ENCODE results near the gene ZBTB45. TPM values are rescaled to one million over a fixed set of nuclear protein-coding genes. Genes with fewer than 3 reads are reported as not detected.

ZBTB45 gene
- total RNA-seq, 4 donors from 2014 or later, result 9.8 to 16.5 (median 12.6) TPM

DNA sequence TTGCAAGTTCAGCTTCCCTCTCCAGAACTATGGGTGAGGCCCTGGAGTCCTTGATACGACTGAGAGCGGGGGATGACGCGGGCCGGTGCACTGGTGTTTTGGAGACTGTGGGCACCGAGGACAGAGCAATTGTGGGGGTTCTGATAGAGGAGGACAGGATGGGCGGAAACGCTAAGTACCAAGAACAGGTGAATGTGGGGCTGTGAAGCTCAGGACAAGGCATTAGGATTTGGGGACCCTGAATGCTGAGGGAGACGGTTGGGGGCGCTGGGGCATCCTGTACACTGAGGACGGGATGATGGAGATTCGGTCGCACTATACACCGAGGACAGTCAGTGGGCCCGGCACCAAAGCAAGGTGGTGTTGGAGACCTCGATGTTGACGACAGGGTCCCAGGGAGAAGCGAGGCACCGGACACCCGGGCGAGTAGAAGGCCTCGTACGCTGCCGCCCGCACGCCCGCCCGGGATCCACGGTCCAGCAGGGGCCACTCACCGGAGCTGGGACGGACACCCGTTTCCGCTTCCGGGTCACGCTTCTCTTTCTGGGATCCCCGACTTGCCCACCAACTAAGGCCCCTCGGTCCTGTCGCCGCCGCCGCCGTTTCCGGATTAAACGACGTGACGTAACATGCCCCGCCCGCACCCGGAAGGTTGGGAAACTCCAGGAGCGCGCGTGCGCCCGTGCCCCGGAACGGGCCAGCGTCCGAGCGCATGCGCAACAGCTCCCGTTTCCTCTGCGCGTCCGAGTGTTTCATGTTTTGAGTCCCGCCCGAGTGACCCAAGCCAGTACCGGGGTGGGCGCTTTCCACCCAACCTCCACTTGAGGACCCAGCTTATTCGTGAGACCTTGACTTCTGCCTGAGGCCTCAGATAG is 35.1 kb upstream of the ZBTB45 start, which contains the start of gene CHMP2A:
TSS of gene CHMP2A (minus strand) at position 612 of the 875 bp plus-strand sequence. CDS start 893 bp downstream, outside the sequence.
- Histone ChIP-seq H3K36me3 (peaks cover 4 to 54% (median 19%) of the 10 kb centered on the region in 3 donors), H3K4me1 (peaks cover 5 to 54% (median 38%) of the 10 kb centered on the region in 4 donors), H3K9me3 (no peaks in the 10 kb centered on the region), H3K27me3 (no peaks in the 10 kb centered on the region), H3K27ac (peak within 1 kb of the TSS; percentile 80 to 100 (median 96)), H3K4me3 (peak within 1 kb of the TSS; percentile 66 to 80 (median 75))
- peak; percentile 97 to 98 for DNase-seq (ENCODE audit: low spot score in 2 of 2)
- WGBS, 2 donors, result 1 to 3% methylated on average over 58 to 66 of the region's 69 CpGs
- TF ChIP-seq POLR2A (IDR thresholded peaks at IDR 0.05) (peak; percentile 43 to 73), EP300 (IDR thresholded peaks at IDR 0.05) (peak; percentile 91 to 96)
- TF ChIP-seq, protein P1, sequence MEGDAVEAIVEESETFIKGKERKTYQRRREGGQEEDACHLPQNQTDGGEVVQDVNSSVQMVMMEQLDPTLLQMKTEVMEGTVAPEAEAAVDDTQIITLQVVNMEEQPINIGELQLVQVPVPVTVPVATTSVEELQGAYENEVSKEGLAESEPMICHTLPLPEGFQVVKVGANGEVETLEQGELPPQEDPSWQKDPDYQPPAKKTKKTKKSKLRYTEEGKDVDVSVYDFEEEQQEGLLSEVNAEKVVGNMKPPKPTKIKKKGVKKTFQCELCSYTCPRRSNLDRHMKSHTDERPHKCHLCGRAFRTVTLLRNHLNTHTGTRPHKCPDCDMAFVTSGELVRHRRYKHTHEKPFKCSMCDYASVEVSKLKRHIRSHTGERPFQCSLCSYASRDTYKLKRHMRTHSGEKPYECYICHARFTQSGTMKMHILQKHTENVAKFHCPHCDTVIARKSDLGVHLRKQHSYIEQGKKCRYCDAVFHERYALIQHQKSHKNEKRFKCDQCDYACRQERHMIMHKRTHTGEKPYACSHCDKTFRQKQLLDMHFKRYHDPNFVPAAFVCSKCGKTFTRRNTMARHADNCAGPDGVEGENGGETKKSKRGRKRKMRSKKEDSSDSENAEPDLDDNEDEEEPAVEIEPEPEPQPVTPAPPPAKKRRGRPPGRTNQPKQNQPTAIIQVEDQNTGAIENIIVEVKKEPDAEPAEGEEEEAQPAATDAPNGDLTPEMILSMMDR (IDR thresholded peaks at IDR 0.05), result peak in 2 of 5 experiments; percentile 24 to 42

GRCh38 chr19:58553799-58554493 is 34.3 kb upstream of the ZBTB45 start:
- H3K36me3 ChIP-seq, result peaks cover 8 to 62% (median 27%) of the 10 kb centered on the region in 3 donors
- no peaks in the 10 kb centered on the region for H3K9me3 ChIP-seq
- peaks cover 5 to 50% (median 37%) of the 10 kb centered on the region in 4 donors for H3K4me1 ChIP-seq
- no peaks in the 10 kb centered on the region for H3K27me3 ChIP-seq
- peak overlapping the region; percentile 66 to 80 (median 75) for H3K4me3 ChIP-seq
- WGBS, 2 donors, result 30 to 32% methylated on average over 18 of the region's 18 CpGs
- no peak for DNase-seq (ENCODE audit: low spot score in 2 of 2)
- TF ChIP-seq, protein P1 (IDR thresholded peaks at IDR 0.05), result no peak
- no peak for TF ChIP-seq POLR2A (IDR thresholded peaks at IDR 0.05)
- no peak for TF ChIP-seq EP300 (IDR thresholded peaks at IDR 0.05)
- peak overlapping the region; percentile 80 to 100 (median 96) for H3K27ac ChIP-seq

DNA sequence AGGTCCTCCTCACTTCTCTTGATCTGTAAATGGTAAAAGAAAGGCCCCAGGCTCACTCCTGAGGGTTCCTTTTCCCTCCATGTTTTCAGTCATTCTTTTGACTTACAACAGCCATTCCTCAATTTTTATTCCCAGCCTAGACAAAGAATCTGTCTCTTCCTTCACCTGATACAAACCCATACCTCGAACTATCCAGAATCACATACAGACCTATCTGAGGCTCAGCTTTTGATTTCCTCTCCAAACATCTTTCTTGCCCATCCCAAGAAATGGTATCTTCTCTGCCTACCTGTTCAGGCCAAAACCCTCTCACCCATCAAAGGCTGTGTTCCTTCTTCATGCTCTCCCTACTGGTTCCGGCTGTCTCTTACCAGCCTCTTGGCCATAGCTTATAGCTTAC is 33.0 kb upstream of the ZBTB45 start:
- Histone ChIP-seq H3K27me3 (no peaks in the 10 kb centered on the region), H3K4me1 (peaks cover 5 to 50% (median 37%) of the 10 kb centered on the region in 4 donors), H3K4me3 (no peak overlapping the region), H3K36me3 (peaks cover 8 to 75% (median 40%) of the 10 kb centered on the region in 3 donors), H3K9me3 (no peaks in the 10 kb centered on the region), H3K27ac (no peak overlapping the region)
- WGBS, 2 donors, result 85 to 92% methylated on average over 2 of the region's 2 CpGs
- DNase-seq (ENCODE audit: low spot score in 2 of 2), result no peak
- TF ChIP-seq EP300 (IDR thresholded peaks at IDR 0.05), result no peak
- TF ChIP-seq POLR2A (IDR thresholded peaks at IDR 0.05), result no peak
- TF ChIP-seq, protein P1 (IDR thresholded peaks at IDR 0.05), result no peak

- 92 to 94% methylated on average over 18 of the region's 18 CpGs for WGBS, 2 donors
- no peaks in the 10 kb centered on the region for H3K9me3 ChIP-seq
- peaks cover 8 to 83% (median 42%) of the 10 kb centered on the region in 3 donors for H3K36me3 ChIP-seq
- TF ChIP-seq POLR2A (IDR thresholded peaks at IDR 0.05), result no peak
- DNase-seq (ENCODE audit: low spot score in 2 of 2), result no peak
- H3K4me1 ChIP-seq, result peaks cover 4 to 50% (median 32%) of the 10 kb centered on the region in 4 donors
- no peaks in the 10 kb centered on the region for H3K27me3 ChIP-seq
- no peak overlapping the region for H3K4me3 ChIP-seq
- no peak overlapping the region for H3K27ac ChIP-seq
Observed at GRCh38 chr19:58551577-58552471, 32.2 kb upstream of the ZBTB45 start.

- TF ChIP-seq, protein P1 (IDR thresholded peaks at IDR 0.05), result no peak
- TF ChIP-seq POLR2A (IDR thresholded peaks at IDR 0.05), result no peak
- no peak for TF ChIP-seq EP300 (IDR thresholded peaks at IDR 0.05)
- DNase-seq (ENCODE audit: low spot score in 2 of 2), result no peak
- Histone ChIP-seq H3K4me3 (no peak overlapping the region), H3K4me1 (peaks cover 0 to 50% (median 32%) of the 10 kb centered on the region in 4 donors), H3K27me3 (no peaks in the 10 kb centered on the region), H3K9me3 (no peaks in the 10 kb centered on the region), H3K27ac (no peak overlapping the region), H3K36me3 (peaks cover 8 to 75% (median 42%) of the 10 kb centered on the region in 3 donors)
- WGBS, 2 donors, result 44 to 53% methylated on average over 1 of the region's 1 CpG
Observed at GRCh38 chr19:58551123-58551497, 31.5 kb upstream of the ZBTB45 start.
